GM19025 (cell line): Measurements from ENCODE around the gene SNX32.

ENCODE experiments used
- ATAC-seq: cut with Tn5 transposase; IDR thresholded peaks from one replicate; pipeline ENCODE4 v1.9.1; 2021; ENCODE audit warnings: mild to moderate bottlenecking, low read depth, moderate library complexity; ENCODE audit not compliant: unreplicated experiment

The SNX32 gene

DNA sequence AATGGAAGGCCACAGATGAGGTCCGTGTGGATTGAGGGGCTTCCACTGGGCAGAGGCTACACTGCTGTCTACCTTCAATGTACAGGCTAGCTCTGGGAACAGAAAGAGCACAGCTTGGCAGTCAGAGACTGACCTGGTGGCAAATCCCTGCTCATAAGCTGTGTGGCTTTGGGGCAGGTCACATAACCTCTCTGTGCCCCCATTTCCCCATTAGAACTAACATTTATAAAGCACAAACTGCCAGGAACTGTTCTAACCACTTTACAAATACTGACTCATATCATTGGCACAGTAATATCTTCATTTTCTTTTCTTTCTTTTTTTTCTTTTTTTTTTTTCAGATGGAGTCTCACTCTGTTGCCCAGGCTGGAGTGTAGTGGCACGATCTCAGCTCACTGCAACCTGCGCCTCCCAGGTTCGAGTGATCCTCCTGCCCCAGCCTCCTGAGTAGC lies 63.3 kb downstream of the SNX32 start:
- ATAC-seq: no peak

DNA sequence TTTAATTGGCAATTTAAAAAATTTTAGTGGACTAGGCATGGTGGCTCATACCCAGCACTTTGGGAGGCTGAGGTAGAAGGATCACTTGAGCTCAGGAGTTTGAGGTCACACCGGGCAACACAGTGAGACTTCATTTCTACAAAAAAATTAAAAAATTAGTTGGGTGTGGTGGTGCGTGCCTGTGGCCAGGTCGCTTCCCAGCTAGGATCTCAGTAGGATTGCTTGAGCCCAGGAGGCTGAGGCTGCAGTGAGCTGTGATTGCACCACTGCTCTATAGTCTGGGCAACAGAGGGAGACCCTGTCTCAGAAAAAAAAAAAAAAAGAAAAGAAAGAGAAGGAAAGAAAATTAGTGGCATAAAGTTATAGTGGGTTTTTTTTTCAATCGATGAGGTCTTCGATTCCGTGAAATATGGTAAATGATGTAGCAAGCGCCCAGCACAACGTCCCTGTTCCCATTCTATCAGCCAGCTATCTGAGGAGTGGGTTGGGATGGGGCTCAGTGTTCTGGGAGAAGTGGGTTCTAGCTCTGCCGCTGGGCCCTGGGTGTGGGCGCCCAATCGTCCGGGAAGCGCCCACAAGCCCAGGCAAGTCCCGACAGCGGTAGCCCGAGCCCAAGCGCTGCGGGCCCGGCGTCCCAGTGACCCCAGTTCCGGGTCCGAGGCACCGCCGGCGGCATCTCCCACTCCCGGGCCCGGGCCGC lies 65.0 kb downstream of the SNX32 start:
- no peak for ATAC-seq

DNA sequence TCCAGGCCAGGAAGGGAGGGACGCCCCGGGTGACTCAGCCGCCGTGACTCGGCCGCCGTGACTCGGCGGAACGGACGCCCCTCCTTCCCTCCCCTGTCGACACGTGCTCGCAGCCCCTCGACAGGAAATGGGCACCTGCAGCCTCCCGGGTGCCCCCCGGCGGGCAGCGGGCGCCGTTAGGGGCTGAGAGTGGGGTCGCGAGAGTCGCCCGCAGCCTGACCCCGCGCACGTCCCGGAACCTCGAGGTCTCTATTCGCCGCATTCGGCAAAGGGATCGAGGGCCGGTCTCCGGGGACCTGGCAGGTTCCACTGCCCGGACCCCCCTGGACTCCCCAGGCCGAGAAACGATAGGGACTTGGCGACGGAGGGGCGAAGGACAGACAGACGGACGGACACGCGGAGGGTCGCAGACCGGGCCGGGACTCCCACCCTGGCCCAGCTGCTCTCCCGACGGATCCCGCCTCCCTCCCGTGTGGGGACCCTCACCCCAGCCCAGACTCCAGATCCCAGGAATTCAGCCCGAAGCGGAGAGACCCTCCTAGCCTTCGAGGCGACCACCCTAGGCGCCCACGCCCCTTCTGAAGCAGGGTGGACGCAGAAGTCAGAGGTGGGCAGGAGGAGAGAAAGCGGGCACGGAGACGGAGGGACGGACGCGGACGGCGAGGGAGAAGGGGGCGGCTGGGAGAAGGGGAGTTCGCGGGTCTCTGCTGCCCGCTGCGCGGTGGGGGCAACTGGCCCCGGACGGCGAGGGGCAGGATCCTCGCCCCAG lies 65.8 kb downstream of the SNX32 start:
- no peak for ATAC-seq

DNA sequence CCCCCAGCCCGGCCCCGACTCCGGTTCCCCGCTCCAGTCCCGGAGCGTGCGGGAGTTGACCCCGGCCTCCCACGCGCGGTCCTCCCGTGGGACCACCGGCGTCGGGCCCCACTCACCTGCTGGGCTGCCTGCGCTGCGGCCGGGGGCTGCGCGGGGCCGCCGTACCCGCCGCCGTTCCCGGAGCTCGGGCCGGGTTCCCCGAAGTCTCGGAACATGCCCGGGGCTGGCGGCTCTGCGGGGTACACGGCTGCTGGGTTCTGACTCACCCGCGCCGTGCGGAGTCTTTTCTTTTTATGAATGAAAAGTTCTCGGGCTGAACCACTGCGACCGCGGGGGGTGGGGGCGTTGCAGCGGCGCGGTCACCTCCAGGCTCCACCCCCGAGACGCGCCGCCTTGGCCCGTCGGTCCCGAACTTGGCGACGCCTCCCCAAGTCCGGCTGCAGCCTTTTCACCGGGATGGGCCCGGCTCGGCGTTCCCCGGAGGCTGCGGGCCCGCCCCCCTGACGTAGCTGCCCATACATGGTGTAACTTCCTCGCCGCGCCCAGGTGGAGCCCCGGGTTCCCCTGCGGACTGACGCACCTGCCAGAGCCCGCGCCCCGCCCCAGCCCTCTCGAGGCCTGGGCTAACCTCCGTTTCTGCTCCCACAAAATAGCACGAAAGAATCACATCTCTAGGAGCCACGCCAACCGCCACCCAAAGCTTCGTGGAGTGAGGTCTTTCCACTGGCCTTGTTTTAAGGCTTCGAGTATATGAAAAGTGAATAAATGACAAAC lies 66.5 kb downstream of the SNX32 start, which contains the start of gene FOSL1:
TSS of gene FOSL1 (minus strand) at position 264 of the 774 bp plus-strand sequence. CDS start at position 215, 49 bp downstream.
- ATAC-seq: peak; percentile 85

- ATAC-seq: no peak
These were observed 67.1 kb downstream of the SNX32 start for GRCh38 chr11:65900899-65901180.

DNA sequence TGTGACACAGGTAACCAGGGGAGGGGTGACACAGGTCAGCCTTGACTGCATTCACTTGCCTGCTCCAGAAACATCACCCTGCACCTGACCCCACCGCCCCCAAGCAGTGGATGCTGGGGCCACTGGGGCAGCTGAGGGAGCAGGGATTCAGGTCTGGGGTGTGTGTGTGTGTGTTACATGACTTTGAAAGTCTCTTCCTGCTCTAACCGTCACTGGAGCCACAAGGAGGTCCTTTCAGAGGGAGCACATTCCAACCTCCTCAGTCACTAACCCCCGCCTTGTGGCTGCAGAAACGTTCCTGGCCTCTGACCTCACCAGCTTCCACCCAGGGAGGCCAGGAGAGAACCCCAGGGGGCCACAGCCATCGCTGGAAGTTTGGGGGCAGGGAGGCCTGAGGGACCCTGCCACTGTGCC lies 69.3 kb downstream of the SNX32 start:
- ATAC-seq: no peak
